HFF-Myc (cell line): ENCODE measurements around the gene ARHGEF12.
A peak's percentile ranks its signal among the peaks of the same experiment; 100 is the strongest.

Experiments
- DNase-seq: peaks from one replicate; pipeline ENCODE4 v3.0.0-alpha.2; 2011; ENCODE audit warnings: low read depth; ENCODE audit errors: extremely low read depth
- H3K4me3 ChIP-seq: replicated peaks from 2 replicates; pipeline ENCODE4 v1.5.1; 2011; ENCODE audit warnings: low read depth, mild to moderate bottlenecking, control low read depth, low read length
- CTCF ChIP-seq: IDR thresholded peaks from 2 replicates; pipeline ENCODE4 v1.5.1; 2012; ENCODE audit warnings: mild to moderate bottlenecking, low read depth, low read length, control low read depth; ENCODE audit errors: missing control alignments

Gene ARHGEF12

GRCh38 chr11:120395778-120396177 is 59.6 kb downstream of the ARHGEF12 start:
- TF ChIP-seq CTCF = no peak
- no peak for DNase-seq
- no peak overlapping the region for H3K4me3 ChIP-seq

GRCh38 chr11:120398132-120398531 is 61.9 kb downstream of the ARHGEF12 start:
- TF ChIP-seq CTCF = no peak
- no peak overlapping the region for H3K4me3 ChIP-seq
- no peak for DNase-seq

GRCh38 chr11:120399307-120399706 is 63.1 kb downstream of the ARHGEF12 start:
- DNase-seq = no peak
- no peak for TF ChIP-seq CTCF
- no peak overlapping the region for H3K4me3 ChIP-seq

GRCh38 chr11:120400564-120401364 is 64.6 kb downstream of the ARHGEF12 start:
- TF ChIP-seq CTCF = no peak
- peak overlapping the region; percentile 14 for H3K4me3 ChIP-seq
- DNase-seq = peak; percentile 95

- H3K4me3 ChIP-seq = no peak overlapping the region
- DNase-seq = no peak
- TF ChIP-seq CTCF = no peak
These were observed 65.3 kb downstream of the ARHGEF12 start for GRCh38 chr11:120401506-120401905.

- no peak overlapping the region for H3K4me3 ChIP-seq
- DNase-seq = no peak
These were observed 67.8 kb downstream of the ARHGEF12 start for GRCh38 chr11:120403966-120404365.

More at GRCh38 chr11:120403966-120404365, 67.8 kb downstream of the ARHGEF12 start:
- TF ChIP-seq CTCF = no peak
